Gastroesophageal sphincter (tissue), 4 donors: ENCODE data around the gene KAT6B. TPM values are rescaled to one million over a fixed set of nuclear protein-coding genes. Genes with fewer than 3 reads are reported as not detected.
"Not testable (repeated sequence)": the region's sequence is repeated elsewhere in the genome, so short reads cannot be mapped to it uniquely, and the experiment has no call there.

Experiments
- ATAC-seq: fragments of 150-250 bp; one replicate; pipeline ENCODE4 v1.9.1; 2016; ENCODE audit warnings: mild to moderate bottlenecking, moderate library complexity
- H3K27ac ChIP-seq, 4 donors: fragments of 200-600 bp; sonication (generic) in 3 of 4; 1 replicate in 3 of 4; 2 replicates in 1 of 4; pipeline ENCODE4 v1.5.1; 2016 to 2019
- H3K27me3 ChIP-seq: fragments of 200-600 bp; sonication (generic); one replicate; pipeline ENCODE4 v1.5.1; 2019
- H3K36me3 ChIP-seq, 2 donors: fragments of 200-600 bp; sonication (generic); one replicate each; pipeline ENCODE4 v1.5.1; 2019; ENCODE audit warnings: control low read depth in 1 of 2
- H3K4me1 ChIP-seq, 3 donors: fragments of 200-600 bp; sonication (generic); 1 replicate in 2 of 3; 2 replicates in 1 of 3; pipeline ENCODE4 v1.5.1; 2016 to 2019; ENCODE audit warnings: control low read depth in 2 of 3
- H3K4me3 ChIP-seq, 2 donors: fragments of 200-600 bp; sonication (generic); one replicate each; pipeline ENCODE4 v1.5.1; 2019; ENCODE audit warnings: mild to moderate bottlenecking in 1 of 2, moderate library complexity in 1 of 2
- H3K9me3 ChIP-seq, 3 donors: fragments of 200-600 bp; sonication (generic); one replicate each; pipeline ENCODE4 v1.5.1; 2017 to 2019; ENCODE audit warnings: control low read depth in 2 of 3
- CTCF ChIP-seq, 4 experiments: fragments of 200-600 bp in 2 of 4; fragments of 450-650 bp in 2 of 4; sonication (generic) in 1 of 4; IDR thresholded peaks; one replicate each; pipeline ENCODE4 v1.5.1; 2017 to 2019; ENCODE audit warnings: antibody characterized with exemption in 4 of 4, mild to moderate bottlenecking in 2 of 4, moderate library complexity in 2 of 4
- EP300 ChIP-seq: sonication (generic); formaldehyde crosslinking; IDR thresholded peaks from one replicate; pipeline ENCODE4 v1.6.1; 2017; ENCODE audit warnings: antibody characterized with exemption, mild to moderate bottlenecking
- POLR2A ChIP-seq, 2 donors: fragments of 450-650 bp; IDR thresholded peaks; one replicate each; pipeline ENCODE4 v1.6.1; 2017; ENCODE audit warnings: antibody characterized with exemption in 2 of 2, mild to moderate bottlenecking in 2 of 2, moderate library complexity in 1 of 2
- POLR2AphosphoS5 ChIP-seq: sonication (generic); formaldehyde crosslinking; IDR thresholded peaks from one replicate; pipeline ENCODE4 v1.6.1; 2017; ENCODE audit warnings: antibody characterized with exemption
- WGBS, 2 donors: methylation state at CpG; one replicate each; pipeline ENCODE4 v1.1.5; 2018; ENCODE audit warnings: low coverage in 1 of 2; 5-methylcytosine and 5-hydroxymethylcytosine counted together
- total RNA-seq, 4 donors: library from RNA; depleted of rRNA; stranded (reverse); fragments of >200 nt; gene quantifications; one replicate each; pipeline ENCODE4 v1.1.0, GENCODE V29; 2016

KAT6B gene
- total RNA-seq, 4 donors from 2014 or later, result 35.8 to 107 (median 82.9) TPM

DNA sequence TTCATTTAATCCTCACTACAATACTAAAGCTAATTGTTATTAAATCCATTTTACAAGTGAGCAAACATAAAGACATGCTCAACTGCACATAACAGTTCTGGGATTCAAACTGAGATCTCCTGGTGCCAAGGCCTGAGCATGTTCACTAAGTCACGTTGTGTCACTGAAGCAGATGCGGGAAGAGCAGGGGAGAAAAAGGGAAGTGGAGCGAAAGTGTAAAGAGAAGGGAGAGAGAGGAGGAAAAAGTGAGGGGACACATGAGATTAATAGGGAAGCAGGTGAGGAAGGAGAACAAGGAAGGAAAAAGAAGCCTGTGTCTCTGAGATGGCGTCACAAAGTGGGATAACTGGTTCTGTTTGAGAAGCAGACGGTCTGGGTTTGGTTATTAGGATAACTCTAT is 38.9 kb upstream of the KAT6B start:
- no peak overlapping the region for H3K4me3 ChIP-seq
- no peaks in the 10 kb centered on the region for H3K27me3 ChIP-seq
- no peaks in the 10 kb centered on the region for H3K4me1 ChIP-seq
- no peak overlapping the region for H3K27ac ChIP-seq
- WGBS, 2 donors, result 82 to 93% methylated on average over 2 to 5 of the region's 5 CpGs
- no peak for ATAC-seq
- no peaks in the 10 kb centered on the region for H3K36me3 ChIP-seq
- TF ChIP-seq EP300, result no peak
- TF ChIP-seq POLR2AphosphoS5, result no peak
- TF ChIP-seq POLR2A (IDR thresholded peaks at IDR 0.05), result no peak
- TF ChIP-seq CTCF (IDR thresholded peaks at IDR 0.05), result no peak
- no peaks in the 10 kb centered on the region for H3K9me3 ChIP-seq

DNA sequence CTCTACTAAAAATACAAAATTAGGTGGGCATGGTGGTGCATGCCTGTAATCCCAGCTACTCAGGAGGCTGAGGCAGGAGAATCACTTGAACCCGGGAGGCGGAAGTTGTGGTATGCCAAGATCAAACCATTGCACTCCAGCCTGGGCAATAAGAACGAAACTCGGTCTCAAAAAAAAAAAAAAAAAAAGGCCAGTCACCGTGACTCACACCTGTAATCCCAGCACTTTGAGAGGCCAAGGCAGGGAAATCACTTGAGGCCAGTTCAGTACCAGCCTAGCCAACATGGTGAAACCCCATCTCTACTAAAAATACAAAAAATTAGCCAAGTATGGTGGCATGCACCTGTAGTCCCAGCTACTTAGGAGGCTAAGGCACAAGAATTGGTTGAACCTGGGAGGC is 34.4 kb upstream of the KAT6B start:
- H3K9me3 ChIP-seq, H3K4me3 ChIP-seq, H3K4me1 ChIP-seq, H3K27me3 ChIP-seq, ATAC-seq, H3K27ac ChIP-seq, H3K36me3 ChIP-seq: not testable (repeated sequence)
- WGBS, 2 donors, result 90% methylated on average over 5 of the region's 5 CpGs; no CpG with 5 or more reads in 1 of the 2 donors

DNA sequence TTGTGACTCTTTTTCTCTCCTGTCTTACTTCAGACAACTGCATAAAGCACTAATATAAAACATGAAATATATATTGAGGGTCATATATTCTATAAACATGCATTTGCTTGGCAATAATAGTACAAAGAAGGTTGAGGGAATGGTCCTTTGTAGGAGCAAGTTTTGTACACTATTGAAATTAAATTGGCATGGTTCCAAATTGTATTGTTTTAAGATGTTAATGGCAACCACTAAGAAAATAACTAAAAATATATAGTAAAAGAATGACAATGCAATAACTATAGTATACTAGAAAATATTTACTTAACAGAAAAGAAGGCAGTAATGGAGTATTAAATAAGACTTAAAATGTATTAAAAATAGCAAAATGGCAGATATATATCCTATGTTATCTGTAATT is 33.7 kb upstream of the KAT6B start:
- no peak for ATAC-seq
- Histone ChIP-seq H3K27ac (no peak overlapping the region), H3K4me1 (no peaks in the 10 kb centered on the region), H3K36me3 (no peaks in the 10 kb centered on the region), H3K4me3 (no peak overlapping the region), H3K9me3 (no peaks in the 10 kb centered on the region), H3K27me3 (no peaks in the 10 kb centered on the region)
- TF ChIP-seq EP300, result no peak
- TF ChIP-seq POLR2AphosphoS5, result no peak
- no peak for TF ChIP-seq POLR2A (IDR thresholded peaks at IDR 0.05)
- no peak for TF ChIP-seq CTCF (IDR thresholded peaks at IDR 0.05)

DNA sequence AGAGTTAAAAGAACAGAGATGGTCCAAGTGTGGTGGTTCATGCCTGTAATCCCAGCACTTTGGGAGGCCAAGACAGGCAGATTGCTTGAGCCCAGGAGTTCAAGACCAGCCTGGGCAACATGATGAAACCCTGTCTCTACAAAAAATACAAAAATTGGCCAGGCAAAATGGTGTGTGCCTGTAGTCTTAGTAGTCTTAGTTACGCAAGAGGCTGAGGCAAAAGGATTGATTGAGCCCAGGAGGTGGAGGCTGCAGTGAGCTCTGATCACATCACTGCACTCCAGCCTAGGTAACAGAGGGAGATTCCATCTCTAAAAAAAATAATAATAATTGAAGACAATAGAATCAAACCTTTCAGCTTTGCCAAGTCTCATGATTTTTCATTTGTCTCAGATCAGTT is 33.2 kb upstream of the KAT6B start:
- H3K4me3 ChIP-seq, H3K4me1 ChIP-seq, H3K9me3 ChIP-seq, H3K27ac ChIP-seq, H3K27me3 ChIP-seq, ATAC-seq, H3K36me3 ChIP-seq: not testable (repeated sequence)
- 93 to 100% methylated on average over 1 of the region's 1 CpG for WGBS, 2 donors

DNA sequence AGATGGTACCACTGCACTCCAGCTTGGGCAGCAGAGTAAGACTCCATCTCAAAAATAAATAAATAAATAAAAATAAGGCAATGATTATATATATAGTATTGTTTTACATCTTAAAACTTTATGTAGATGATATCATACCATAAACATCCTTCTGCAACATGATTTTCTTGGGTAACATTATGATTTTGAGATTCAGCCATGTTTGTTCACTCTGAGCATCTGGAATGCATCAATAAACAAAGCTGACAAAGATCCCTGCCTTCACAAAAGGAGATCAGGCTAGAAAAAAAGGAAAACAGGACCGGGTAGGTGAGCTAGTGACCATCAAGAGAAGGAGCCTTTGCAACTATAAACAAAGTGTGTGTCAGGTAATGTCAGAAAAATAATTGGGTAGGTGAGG is 31.9 kb upstream of the KAT6B start:
- no peaks in the 10 kb centered on the region for H3K36me3 ChIP-seq
- TF ChIP-seq EP300, result no peak

DNA sequence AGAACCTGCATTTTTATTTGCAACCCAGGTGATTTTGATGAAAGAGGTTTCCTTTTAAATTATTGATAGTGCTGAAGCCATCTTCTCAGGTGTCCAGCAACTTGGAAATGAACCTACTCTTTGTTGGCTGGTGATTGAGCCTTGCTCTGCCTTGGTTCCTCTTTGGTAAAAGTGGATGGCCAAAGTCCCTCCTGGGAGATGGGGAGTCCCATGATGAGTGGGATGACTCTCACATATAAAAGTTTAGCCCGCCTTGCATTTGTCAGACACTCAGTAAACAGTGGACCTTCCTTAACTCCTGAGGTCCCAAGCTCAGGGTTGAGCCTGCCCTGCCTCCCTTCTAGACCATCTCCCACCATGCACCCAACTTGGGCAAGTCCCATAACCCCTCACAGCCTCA is 28.9 kb upstream of the KAT6B start:
- H3K36me3 ChIP-seq, result no peaks in the 10 kb centered on the region
- no peak for ATAC-seq
- H3K27ac ChIP-seq, result no peak overlapping the region
- H3K4me3 ChIP-seq, result no peak overlapping the region
- WGBS, 2 donors, result no CpG with 5 or more reads among the region's 1 CpG
- no peak for TF ChIP-seq CTCF (IDR thresholded peaks at IDR 0.05)
- no peak for TF ChIP-seq POLR2AphosphoS5
- no peak for TF ChIP-seq POLR2A (IDR thresholded peaks at IDR 0.05)
- TF ChIP-seq EP300, result no peak
- no peaks in the 10 kb centered on the region for H3K27me3 ChIP-seq
- H3K9me3 ChIP-seq, result no peaks in the 10 kb centered on the region
- peaks cover 0 to 8% (median 0%) of the 10 kb centered on the region in 3 donors for H3K4me1 ChIP-seq

More for the DNA sequence above, 31.9 kb upstream of the KAT6B start:
- ATAC-seq, result no peak
- no peaks in the 10 kb centered on the region for H3K4me1 ChIP-seq
- H3K27me3 ChIP-seq, result no peaks in the 10 kb centered on the region
- WGBS, 2 donors, result 38 to 56% methylated on average over 1 of the region's 1 CpG
- H3K9me3 ChIP-seq, result no peaks in the 10 kb centered on the region
- no peak overlapping the region for H3K27ac ChIP-seq
- no peak overlapping the region for H3K4me3 ChIP-seq

- H3K9me3 ChIP-seq, result no peaks in the 10 kb centered on the region
- 5 to 24% methylated on average over 5 of the region's 5 CpGs for WGBS, 2 donors
- no peak overlapping the region for H3K4me3 ChIP-seq
- no peaks in the 10 kb centered on the region for H3K27me3 ChIP-seq
- H3K27ac ChIP-seq, result no peak overlapping the region
- peaks cover 0 to 8% (median 0%) of the 10 kb centered on the region in 3 donors for H3K4me1 ChIP-seq
- no peak for ATAC-seq
- no peak for TF ChIP-seq EP300
- TF ChIP-seq POLR2A (IDR thresholded peaks at IDR 0.05), result no peak
- no peak for TF ChIP-seq CTCF (IDR thresholded peaks at IDR 0.05)
- peak; percentile 41 for TF ChIP-seq POLR2AphosphoS5
- H3K36me3 ChIP-seq, result no peaks in the 10 kb centered on the region
These were observed 26.6 kb upstream of the KAT6B start for GRCh38 chr10:74799721-74800221.
